H1 (cell line): ENCODE data around the gene DISP3.

ENCODE experiments used
- CBX8 ChIP-seq: fragments of 300-800, 300-1000 bp; sonication (generic); IDR thresholded peaks from 2 replicates; pipeline ENCODE4 v1.7.1; 2016; ENCODE audit warnings: low read depth, low read length, borderline replicate concordance
- CHD1 ChIP-seq: IDR thresholded peaks from 2 replicates; pipeline ENCODE4 v1.6.1; 2012; ENCODE audit warnings: low read depth, low read length, improper control_type of control experiment
- CTBP2 ChIP-seq: IDR thresholded peaks from 2 replicates; pipeline ENCODE4 v1.7.0; 2011; ENCODE audit warnings: borderline replicate concordance, mild to moderate bottlenecking, moderate library complexity, mixed read lengths, low read length; ENCODE audit not compliant: insufficient read depth, insufficient read length
- CTCF ChIP-seq, 3 experiments: IDR thresholded peaks; 1 replicate in 2 of 3; 2 replicates in 1 of 3; pipeline versions ENCODE4 v1.5.1 to v1.6.1; 2011; ENCODE audit warnings: low read length in 3 of 3, mild to moderate bottlenecking in 3 of 3, inconsistent platforms in 2 of 3, low read depth in 1 of 3, moderate library complexity in 1 of 3; ENCODE audit not compliant: insufficient read depth in 1 of 3; ENCODE audit errors: control extremely low read depth in 1 of 3
- EP300 ChIP-seq, 2 experiments: IDR thresholded peaks; 1 replicate in 1 of 2; 2 replicates in 1 of 2; pipeline ENCODE4 v1.6.1; 2011 to 2012; ENCODE audit warnings: low read depth in 2 of 2, low read length in 2 of 2, mild to moderate bottlenecking in 2 of 2, borderline replicate concordance in 1 of 2, inconsistent platforms in 1 of 2, moderate library complexity in 1 of 2
- GABPA ChIP-seq: IDR thresholded peaks from 2 replicates; pipeline ENCODE4 v1.6.1; 2011; ENCODE audit warnings: mild to moderate bottlenecking, low read length, moderate library complexity, borderline replicate concordance; ENCODE audit not compliant: insufficient read depth
- NRF1 ChIP-seq: IDR thresholded peaks from 2 replicates; pipeline ENCODE4 v1.6.1; 2011; ENCODE audit warnings: mild to moderate bottlenecking, low read depth, low read length, improper control_type of control experiment
- POLR2A ChIP-seq, 2 experiments: IDR thresholded peaks; 1 replicate in 1 of 2; 2 replicates in 1 of 2; pipeline ENCODE4 v1.6.1; 2011; ENCODE audit warnings: low read depth in 2 of 2, low read length in 2 of 2, mild to moderate bottlenecking in 2 of 2; ENCODE audit errors: control extremely low read depth in 1 of 2
- POLR2AphosphoS5 ChIP-seq: IDR thresholded peaks from 2 replicates; pipeline ENCODE4 v1.6.1; 2011; ENCODE audit warnings: low read depth, low read length
- POU5F1 ChIP-seq: IDR thresholded peaks from 2 replicates; pipeline ENCODE4 v1.6.1; 2011; ENCODE audit warnings: low read depth, mild to moderate bottlenecking, low read length, moderate library complexity
- RNF2 ChIP-seq: fragments of 200-900, 300-1000 bp; sonication (generic); IDR thresholded peaks from 2 replicates; pipeline ENCODE4 v1.7.1; 2016; ENCODE audit warnings: borderline replicate concordance, low read depth, mild to moderate bottlenecking, antibody characterized with exemption, low read length; ENCODE audit not compliant: poor library complexity, severe bottlenecking; ENCODE audit errors: missing control alignments
- RXRA ChIP-seq: IDR thresholded peaks from 2 replicates; pipeline ENCODE4 v1.6.1; 2011; ENCODE audit warnings: low read depth, mild to moderate bottlenecking, low read length, moderate library complexity; ENCODE audit not compliant: insufficient read depth
- TAF1 ChIP-seq: IDR thresholded peaks from 2 replicates; pipeline ENCODE4 v1.6.1; 2011; ENCODE audit warnings: mild to moderate bottlenecking, low read depth, low read length
- TF ChIP-seq, protein P1 (sequence below): fragments of 300-600 bp; sonication (generic); IDR thresholded peaks from 2 replicates; pipeline ENCODE4 v1.7.1; 2012; ENCODE audit warnings: low read length, moderate library complexity, mild to moderate bottlenecking, inconsistent platforms; ENCODE audit not compliant: insufficient replicate concordance

GRCh38 chr1:11501906-11502485, 23.0 kb downstream of the DISP3 start:
- TF ChIP-seq POLR2AphosphoS5: no peak
- no peak for TF ChIP-seq CTCF (IDR thresholded peaks at IDR 0.05; ENCODE audit: control extremely low read depth in 1 of 3, insufficient read depth in 1 of 3, low read depth in 1 of 3, low read length in 3 of 3)
- TF ChIP-seq POU5F1: no peak
- no peak for TF ChIP-seq POLR2A (IDR thresholded peaks at IDR 0.05; ENCODE audit: control extremely low read depth in 1 of 2, low read depth in 2 of 2, low read length in 2 of 2)
- TF ChIP-seq RXRA: no peak
- TF ChIP-seq NRF1: no peak
- TF ChIP-seq CBX8: no peak
- no peak for TF ChIP-seq TAF1
- no peak for TF ChIP-seq EP300 (IDR thresholded peaks at IDR 0.05; ENCODE audit: borderline replicate concordance in 1 of 2, low read depth in 2 of 2, low read length in 2 of 2)
- no peak for TF ChIP-seq CTBP2
- TF ChIP-seq GABPA: no peak
- TF ChIP-seq RNF2: no peak
- TF ChIP-seq, protein P1, sequence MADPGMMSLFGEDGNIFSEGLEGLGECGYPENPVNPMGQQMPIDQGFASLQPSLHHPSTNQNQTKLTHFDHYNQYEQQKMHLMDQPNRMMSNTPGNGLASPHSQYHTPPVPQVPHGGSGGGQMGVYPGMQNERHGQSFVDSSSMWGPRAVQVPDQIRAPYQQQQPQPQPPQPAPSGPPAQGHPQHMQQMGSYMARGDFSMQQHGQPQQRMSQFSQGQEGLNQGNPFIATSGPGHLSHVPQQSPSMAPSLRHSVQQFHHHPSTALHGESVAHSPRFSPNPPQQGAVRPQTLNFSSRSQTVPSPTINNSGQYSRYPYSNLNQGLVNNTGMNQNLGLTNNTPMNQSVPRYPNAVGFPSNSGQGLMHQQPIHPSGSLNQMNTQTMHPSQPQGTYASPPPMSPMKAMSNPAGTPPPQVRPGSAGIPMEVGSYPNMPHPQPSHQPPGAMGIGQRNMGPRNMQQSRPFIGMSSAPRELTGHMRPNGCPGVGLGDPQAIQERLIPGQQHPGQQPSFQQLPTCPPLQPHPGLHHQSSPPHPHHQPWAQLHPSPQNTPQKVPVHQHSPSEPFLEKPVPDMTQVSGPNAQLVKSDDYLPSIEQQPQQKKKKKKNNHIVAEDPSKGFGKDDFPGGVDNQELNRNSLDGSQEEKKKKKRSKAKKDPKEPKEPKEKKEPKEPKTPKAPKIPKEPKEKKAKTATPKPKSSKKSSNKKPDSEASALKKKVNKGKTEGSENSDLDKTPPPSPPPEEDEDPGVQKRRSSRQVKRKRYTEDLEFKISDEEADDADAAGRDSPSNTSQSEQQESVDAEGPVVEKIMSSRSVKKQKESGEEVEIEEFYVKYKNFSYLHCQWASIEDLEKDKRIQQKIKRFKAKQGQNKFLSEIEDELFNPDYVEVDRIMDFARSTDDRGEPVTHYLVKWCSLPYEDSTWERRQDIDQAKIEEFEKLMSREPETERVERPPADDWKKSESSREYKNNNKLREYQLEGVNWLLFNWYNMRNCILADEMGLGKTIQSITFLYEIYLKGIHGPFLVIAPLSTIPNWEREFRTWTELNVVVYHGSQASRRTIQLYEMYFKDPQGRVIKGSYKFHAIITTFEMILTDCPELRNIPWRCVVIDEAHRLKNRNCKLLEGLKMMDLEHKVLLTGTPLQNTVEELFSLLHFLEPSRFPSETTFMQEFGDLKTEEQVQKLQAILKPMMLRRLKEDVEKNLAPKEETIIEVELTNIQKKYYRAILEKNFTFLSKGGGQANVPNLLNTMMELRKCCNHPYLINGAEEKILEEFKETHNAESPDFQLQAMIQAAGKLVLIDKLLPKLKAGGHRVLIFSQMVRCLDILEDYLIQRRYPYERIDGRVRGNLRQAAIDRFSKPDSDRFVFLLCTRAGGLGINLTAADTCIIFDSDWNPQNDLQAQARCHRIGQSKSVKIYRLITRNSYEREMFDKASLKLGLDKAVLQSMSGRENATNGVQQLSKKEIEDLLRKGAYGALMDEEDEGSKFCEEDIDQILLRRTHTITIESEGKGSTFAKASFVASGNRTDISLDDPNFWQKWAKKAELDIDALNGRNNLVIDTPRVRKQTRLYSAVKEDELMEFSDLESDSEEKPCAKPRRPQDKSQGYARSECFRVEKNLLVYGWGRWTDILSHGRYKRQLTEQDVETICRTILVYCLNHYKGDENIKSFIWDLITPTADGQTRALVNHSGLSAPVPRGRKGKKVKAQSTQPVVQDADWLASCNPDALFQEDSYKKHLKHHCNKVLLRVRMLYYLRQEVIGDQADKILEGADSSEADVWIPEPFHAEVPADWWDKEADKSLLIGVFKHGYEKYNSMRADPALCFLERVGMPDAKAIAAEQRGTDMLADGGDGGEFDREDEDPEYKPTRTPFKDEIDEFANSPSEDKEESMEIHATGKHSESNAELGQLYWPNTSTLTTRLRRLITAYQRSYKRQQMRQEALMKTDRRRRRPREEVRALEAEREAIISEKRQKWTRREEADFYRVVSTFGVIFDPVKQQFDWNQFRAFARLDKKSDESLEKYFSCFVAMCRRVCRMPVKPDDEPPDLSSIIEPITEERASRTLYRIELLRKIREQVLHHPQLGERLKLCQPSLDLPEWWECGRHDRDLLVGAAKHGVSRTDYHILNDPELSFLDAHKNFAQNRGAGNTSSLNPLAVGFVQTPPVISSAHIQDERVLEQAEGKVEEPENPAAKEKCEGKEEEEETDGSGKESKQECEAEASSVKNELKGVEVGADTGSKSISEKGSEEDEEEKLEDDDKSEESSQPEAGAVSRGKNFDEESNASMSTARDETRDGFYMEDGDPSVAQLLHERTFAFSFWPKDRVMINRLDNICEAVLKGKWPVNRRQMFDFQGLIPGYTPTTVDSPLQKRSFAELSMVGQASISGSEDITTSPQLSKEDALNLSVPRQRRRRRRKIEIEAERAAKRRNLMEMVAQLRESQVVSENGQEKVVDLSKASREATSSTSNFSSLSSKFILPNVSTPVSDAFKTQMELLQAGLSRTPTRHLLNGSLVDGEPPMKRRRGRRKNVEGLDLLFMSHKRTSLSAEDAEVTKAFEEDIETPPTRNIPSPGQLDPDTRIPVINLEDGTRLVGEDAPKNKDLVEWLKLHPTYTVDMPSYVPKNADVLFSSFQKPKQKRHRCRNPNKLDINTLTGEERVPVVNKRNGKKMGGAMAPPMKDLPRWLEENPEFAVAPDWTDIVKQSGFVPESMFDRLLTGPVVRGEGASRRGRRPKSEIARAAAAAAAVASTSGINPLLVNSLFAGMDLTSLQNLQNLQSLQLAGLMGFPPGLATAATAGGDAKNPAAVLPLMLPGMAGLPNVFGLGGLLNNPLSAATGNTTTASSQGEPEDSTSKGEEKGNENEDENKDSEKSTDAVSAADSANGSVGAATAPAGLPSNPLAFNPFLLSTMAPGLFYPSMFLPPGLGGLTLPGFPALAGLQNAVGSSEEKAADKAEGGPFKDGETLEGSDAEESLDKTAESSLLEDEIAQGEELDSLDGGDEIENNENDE: no peak
- no peak for TF ChIP-seq CHD1
